Psoas muscle (tissue), 8 donors: ENCODE data around the gene KRTDAP. TPM values are rescaled to one million over a fixed set of nuclear protein-coding genes. Genes with fewer than 3 reads are reported as not detected.

Source experiments
- ATAC-seq, 4 donors: fragments of 200-7000 bp; cut with Tn5 transposase; one replicate each; pipeline ENCODE4 v1.9.1; 2020; ENCODE audit warnings: moderate library complexity in 3 of 4, mild to moderate bottlenecking in 2 of 4
- DNase-seq, 2 donors: peaks; one replicate each; pipeline ENCODE4 v3.0.0-alpha.2; 2020
- H3K27ac ChIP-seq: fragments of 200-600 bp; one replicate; pipeline ENCODE4 v1.8.0; 2022
- H3K27me3 ChIP-seq, 3 donors: fragments of 200-600 bp in 1 of 3; one replicate each; pipeline versions ENCODE4 v1.6.1 to v1.8.0; 2013 to 2022; ENCODE audit warnings: low read length in 2 of 3, mild to moderate bottlenecking in 2 of 3, moderate library complexity in 1 of 3; ENCODE audit not compliant: insufficient read depth in 3 of 3
- H3K36me3 ChIP-seq, 2 donors: fragments of 200-600 bp in 1 of 2; one replicate each; pipeline versions ENCODE4 v1.6.1 to v1.8.0; 2013 to 2022; ENCODE audit warnings: low read depth in 1 of 2, mild to moderate bottlenecking in 1 of 2, moderate library complexity in 1 of 2; ENCODE audit not compliant: insufficient read depth in 1 of 2
- H3K4me1 ChIP-seq: fragments of 200-600 bp; one replicate; pipeline ENCODE4 v1.8.0; 2022
- H3K4me3 ChIP-seq: fragments of 200-600 bp; one replicate; pipeline ENCODE4 v1.8.0; 2022; ENCODE audit warnings: mild to moderate bottlenecking
- H3K9me3 ChIP-seq: fragments of 200-600 bp; one replicate; pipeline ENCODE4 v1.8.0; 2022
- CTCF ChIP-seq: fragments of 200-600 bp; IDR thresholded peaks from one replicate; pipeline ENCODE4 v1.8.0; 2022; ENCODE audit warnings: antibody characterized with exemption
- WGBS, 3 donors: extraction: QIAGEN DNeasy Blood & Tissue Kit; methylation state at CpG; one replicate each; pipeline versions ENCODE4 v1.1.6 to v1.1.7; 2013; 5-methylcytosine and 5-hydroxymethylcytosine counted together
- intact Hi-C, 2 donors: fragments of 100-400 bp; cut with DNase I; formaldehyde crosslinking; loops; one replicate each; pipeline versions ENCODE4 v1.11.0 to v1.14.2; 2022
- polyA plus RNA-seq, 3 donors: library from polyadenylated mRNA; stranded (reverse); fragments of 200-250 nt; gene quantifications; one replicate each; pipeline ENCODE4 v1.2.3, GENCODE V29; 2013
- total RNA-seq, 4 donors: library from RNA; stranded (reverse); fragmentation: NEBNext Ultra II Directional in 2 of 4; extraction: Animal tissue kit (Norgen Biotek cat#: 25700) in 2 of 4; gene quantifications; one replicate each; pipeline versions ENCODE4 v1.2.1 to v1.2.4, GENCODE V29; 2021 to 2023
- donor health status: healthy with polysubstance abuse.
- donor health status: DM: no; HTN: no; CAD: no; lungs with moderate emphysema.
- donor health status: Bipolar disorder and iron deficiency.
- donor health status: healthy.
- donor health status: DM: yes; HTN: yes; CAD: no.
- donor health status: DM: no; HTN: no; CAD: no.
- donor health status: DM: no; HTN: no; CAD: no.
- donor health status: DM: yes; HTN: yes; CAD: no.

KRTDAP gene
- total and polyA plus RNA-seq, 7 donors: not detected

GRCh38 chr19:35533822-35534392 lies 43.6 kb upstream of the KRTDAP start:
- Histone ChIP-seq H3K27me3 (peaks cover 0 to 52% (median 11%) of the 10 kb centered on the region in 3 donors), H3K4me3 (no peak overlapping the region), H3K36me3 (no peaks in the 10 kb centered on the region), H3K4me1 (no peaks in the 10 kb centered on the region), H3K27ac (no peak overlapping the region), H3K9me3 (no peaks in the 10 kb centered on the region)
- TF ChIP-seq CTCF: no peak
- intact Hi-C loops: no loop called here
- ATAC-seq: peak in 1 of 4 donors; percentile 32
- 2 to 4% (median 4%) methylated on average over 29 to 30 of the region's 30 CpGs for WGBS, 3 donors
- DNase-seq: peak in 1 of 2 donors; percentile 64

GRCh38 chr19:35533201-35533821 lies 43.0 kb upstream of the KRTDAP start, which contains the start of gene GAPDHS:
Gene GAPDHS, plus strand, starts transcription at chr19:35533456. Its CDS starts 72 bp downstream, at chr19:35533528.
- H3K36me3 ChIP-seq: no peaks in the 10 kb centered on the region
- intact Hi-C loops: no loop called here
- H3K4me1 ChIP-seq: no peaks in the 10 kb centered on the region
- no peak within 1 kb of the TSS for H3K27ac ChIP-seq
- ATAC-seq (no peak), DNase-seq (no peak)
- H3K27me3 ChIP-seq: peaks cover 0 to 58% (median 11%) of the 10 kb centered on the region in 3 donors
- no peak for TF ChIP-seq CTCF
- H3K4me3 ChIP-seq: no peak within 1 kb of the TSS
- H3K9me3 ChIP-seq: no peaks in the 10 kb centered on the region
- 28 to 39% (median 32%) methylated on average over 31 to 39 of the region's 39 CpGs for WGBS, 3 donors

- Histone ChIP-seq H3K9me3 (no peaks in the 10 kb centered on the region), H3K4me3 (no peak overlapping the region), H3K4me1 (no peaks in the 10 kb centered on the region), H3K36me3 (no peaks in the 10 kb centered on the region), H3K27me3 (peaks cover 0 to 66% (median 11%) of the 10 kb centered on the region in 3 donors), H3K27ac (no peak overlapping the region)
- intact Hi-C loops: no loop called here
- ATAC-seq (no peak), DNase-seq (no peak)
- no peak for TF ChIP-seq CTCF
- WGBS, 3 donors: 44 to 46% (median 46%) methylated on average over 6 of the region's 6 CpGs
Measured at GRCh38 chr19:35531291-35531690, 41.0 kb upstream of the KRTDAP start.

GRCh38 chr19:35529241-35530218 lies 39.3 kb upstream of the KRTDAP start:
- Histone ChIP-seq H3K4me1 (no peaks in the 10 kb centered on the region), H3K9me3 (no peaks in the 10 kb centered on the region), H3K4me3 (no peak overlapping the region), H3K27me3 (peaks cover 0 to 76% (median 11%) of the 10 kb centered on the region in 3 donors), H3K36me3 (no peaks in the 10 kb centered on the region), H3K27ac (no peak overlapping the region)
- no peak for ATAC-seq
- no peak for DNase-seq
- TF ChIP-seq CTCF: no peak
- intact Hi-C loops: no loop called here
- WGBS, 3 donors: 53 to 55% (median 54%) methylated on average over 18 to 19 of the region's 19 CpGs
